ENCODE data around the gene TSPEAR.
A peak's percentile ranks its signal among the peaks of the same experiment; 100 is the strongest.

TSPEAR gene

GRCh38 chr21:44460441-44460755 is 251.0 kb downstream of the TSPEAR start:
- no peak overlapping the region for H3K4me2 ChIP-seq
- H4K20me1 ChIP-seq: no peaks in the 10 kb centered on the region
- no peaks in the 10 kb centered on the region for H3K27me3 ChIP-seq
- H3K4me3 ChIP-seq: no peak overlapping the region
- 0 out of 2 replicates have a peak, but pooled peaks cover 8% of the 10 kb centered on the region for H3K36me3 ChIP-seq
- no peak overlapping the region for H3K27ac ChIP-seq
- no peak for TF ChIP-seq Cebpa-rat (IDR thresholded peaks at IDR 0.05)
- H3K9me3 ChIP-seq: no peaks in the 10 kb centered on the region
- H3K4me1 ChIP-seq: peaks cover 39% of the 10 kb centered on the region
- H3K9ac ChIP-seq: no peak overlapping the region

- H3K27me3 ChIP-seq: no peaks in the 10 kb centered on the region
- no peak for TF ChIP-seq Cebpa-rat (IDR thresholded peaks at IDR 0.05)
- 0 out of 2 replicates have a peak, but pooled peaks cover 8% of the 10 kb centered on the region for H3K36me3 ChIP-seq
- no peak overlapping the region for H3K4me3 ChIP-seq
- no peak overlapping the region for H3K9ac ChIP-seq
- no peaks in the 10 kb centered on the region for H4K20me1 ChIP-seq
- H3K9me3 ChIP-seq: no peaks in the 10 kb centered on the region
- H3K4me2 ChIP-seq: peak overlapping the region; percentile 49
- peak overlapping the region; percentile 42 for H3K27ac ChIP-seq
- peaks cover 39% of the 10 kb centered on the region for H3K4me1 ChIP-seq
Observed at GRCh38 chr21:44459712-44460440, 251.5 kb downstream of the TSPEAR start.

GRCh38 chr21:44458971-44459711 is 252.2 kb downstream of the TSPEAR start:
- Histone ChIP-seq H3K27me3 (no peaks in the 10 kb centered on the region), H3K4me2 (peak overlapping the region; percentile 49), H3K4me1 (peaks cover 39% of the 10 kb centered on the region), H3K9ac (no peak overlapping the region), H3K9me3 (peaks cover 6% of the 10 kb centered on the region), H3K36me3 (0 out of 2 replicates have a peak, but pooled peaks cover 8% of the 10 kb centered on the region), H3K27ac (peak overlapping the region; percentile 42), H4K20me1 (no peaks in the 10 kb centered on the region), H3K4me3 (no peak overlapping the region)
- no peak for TF ChIP-seq Cebpa-rat (IDR thresholded peaks at IDR 0.05)

GRCh38 chr21:44456915-44457736 is 254.2 kb downstream of the TSPEAR start:
- no peak for TF ChIP-seq Cebpa-rat (IDR thresholded peaks at IDR 0.05)
- Histone ChIP-seq H3K27ac (no peak overlapping the region), H3K4me2 (peak overlapping the region; percentile 82), H3K36me3 (0 out of 2 replicates have a peak, but pooled peaks cover 8% of the 10 kb centered on the region), H3K9me3 (peaks cover 20% of the 10 kb centered on the region), H3K4me3 (no peak overlapping the region), H4K20me1 (no peaks in the 10 kb centered on the region), H3K27me3 (no peaks in the 10 kb centered on the region), H3K9ac (no peak overlapping the region), H3K4me1 (peaks cover 39% of the 10 kb centered on the region)

- Histone ChIP-seq H3K27ac (peak overlapping the region; percentile 56; the same call in 1 of the 2 replicates), H4K20me1 (no peaks in the 10 kb centered on the region), H3K4me2 (peak overlapping the region; percentile 82), H3K36me3 (0 out of 2 replicates have a peak, but pooled peaks cover 8% of the 10 kb centered on the region), H3K4me1 (peaks cover 39% of the 10 kb centered on the region), H3K9me3 (peaks cover 22% of the 10 kb centered on the region), H3K27me3 (no peaks in the 10 kb centered on the region), H3K4me3 (peak overlapping the region; percentile 74), H3K9ac (peak overlapping the region; percentile 59)
- no peak for TF ChIP-seq Cebpa-rat (IDR thresholded peaks at IDR 0.05)
Observed at GRCh38 chr21:44456214-44456914, 255.0 kb downstream of the TSPEAR start.

- Histone ChIP-seq H3K9ac (peak overlapping the region; percentile 59), H3K9me3 (peaks cover 22% of the 10 kb centered on the region), H3K36me3 (0 out of 2 replicates have a peak, but pooled peaks cover 8% of the 10 kb centered on the region), H3K4me2 (peak overlapping the region; percentile 82), H3K27me3 (no peaks in the 10 kb centered on the region), H4K20me1 (no peaks in the 10 kb centered on the region), H3K4me3 (peak overlapping the region; percentile 74), H3K27ac (peak overlapping the region; percentile 56; the same call in 1 of the 2 replicates), H3K4me1 (peaks cover 37% of the 10 kb centered on the region)
- no peak for TF ChIP-seq Cebpa-rat (IDR thresholded peaks at IDR 0.05)
Observed at GRCh38 chr21:44455524-44456213, 255.7 kb downstream of the TSPEAR start.

- Histone ChIP-seq H4K20me1 (no peaks in the 10 kb centered on the region; the same call in 1 of the 2 replicates), H3K27ac (peak within 1 kb of the TSS; percentile 56; the same call in 1 of the 2 replicates), H3K27me3 (no peaks in the 10 kb centered on the region), H3K4me1 (peaks cover 39% of the 10 kb centered on the region), H3K4me3 (peak within 1 kb of the TSS; percentile 74), H3K9ac (peak within 1 kb of the TSS; percentile 59), H3K4me2 (peak within 1 kb of the TSS; percentile 82), H3K36me3 (0 out of 2 replicates have a peak, but pooled peaks cover 8% of the 10 kb centered on the region), H3K9me3 (peaks cover 22% of the 10 kb centered on the region)
- TF ChIP-seq Cebpa-rat (IDR thresholded peaks at IDR 0.05): no peak
Observed at GRCh38 chr21:44454747-44455523, 256.4 kb downstream of the TSPEAR start, which contains the start of gene LRRC3. TSS of gene LRRC3 (plus strand) at chr21:44455510. CDS start at chr21:44456645, 1,135 bp downstream.

GRCh38 chr21:44454058-44454457 is 257.3 kb downstream of the TSPEAR start:
- TF ChIP-seq Cebpa-rat (IDR thresholded peaks at IDR 0.05): no peak
- Histone ChIP-seq H4K20me1 (no peaks in the 10 kb centered on the region; the same call in 1 of the 2 replicates), H3K4me2 (no peak overlapping the region), H3K4me3 (no peak overlapping the region), H3K27me3 (no peaks in the 10 kb centered on the region), H3K4me1 (peaks cover 37% of the 10 kb centered on the region), H3K9ac (no peak overlapping the region), H3K36me3 (0 out of 2 replicates have a peak, but pooled peaks cover 8% of the 10 kb centered on the region), H3K27ac (no peak overlapping the region), H3K9me3 (peaks cover 22% of the 10 kb centered on the region)

Measured in BLaER1 (cell line).